Stimulated activated CD4-positive, alpha-beta T cell treated with anti-CD3 and anti-CD28 coated beads, Interleukin-4, amount 100 ng/mL, for 4 hours (primary cell): ENCODE measurements around the gene INO80.
A peak's percentile ranks its signal among the peaks of the same experiment; 100 is the strongest.
"Not testable (repeated sequence)": the region's sequence is repeated elsewhere in the genome, so short reads cannot be mapped to it uniquely, and the experiment has no call there.

Experiments used
- DNase-seq, 2 experiments: peaks; one replicate each; pipeline ENCODE4 v3.0.0-alpha.2; 2020

INO80 gene

DNA sequence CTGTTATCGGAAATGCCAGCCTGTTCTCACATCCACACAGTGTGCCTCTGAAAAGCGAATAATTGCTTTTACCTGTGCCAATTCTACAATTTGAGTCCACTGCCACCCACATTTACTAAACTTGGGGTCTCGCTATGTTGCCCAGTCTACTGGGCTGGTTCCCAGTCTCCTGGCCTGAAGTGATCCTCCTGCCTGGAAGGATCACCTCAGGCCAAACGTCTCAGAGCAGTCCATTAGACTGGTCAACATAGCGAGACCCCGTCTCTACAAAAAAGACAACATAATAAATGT is 827 bp upstream of the INO80 start:
- no peak for DNase-seq

- peak; percentile 74 to 89 for DNase-seq
Observed at GRCh38 chr15:41115652-41116115, 396 bp downstream of the INO80 start.

DNA sequence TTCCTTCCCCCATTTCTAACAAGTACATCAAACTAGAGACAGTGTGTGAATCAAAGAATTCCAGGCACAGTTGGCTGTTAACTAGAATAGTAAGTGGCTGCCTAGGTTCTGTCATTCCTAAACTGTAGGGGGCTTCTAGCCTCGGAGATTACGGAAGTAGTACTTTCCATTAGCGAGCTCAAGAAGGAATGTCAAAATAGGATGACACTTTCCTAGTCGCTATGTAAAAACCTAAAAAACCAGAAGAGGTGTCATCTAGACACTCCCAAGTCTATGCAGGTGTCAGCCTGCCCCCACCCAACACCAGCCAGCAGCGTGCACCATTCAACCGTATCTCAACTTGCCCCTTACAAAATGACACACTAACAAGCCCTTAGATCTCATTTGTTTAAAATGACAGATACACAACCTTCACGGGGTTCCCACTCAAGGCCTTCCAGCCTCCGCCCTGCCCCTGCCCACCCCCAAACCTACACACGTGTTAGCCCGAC is 874 bp downstream of the INO80 start:
- no peak for DNase-seq

- no peak for DNase-seq
Observed at GRCh38 chr15:41106947-41107346, 9.1 kb downstream of the INO80 start.

DNA sequence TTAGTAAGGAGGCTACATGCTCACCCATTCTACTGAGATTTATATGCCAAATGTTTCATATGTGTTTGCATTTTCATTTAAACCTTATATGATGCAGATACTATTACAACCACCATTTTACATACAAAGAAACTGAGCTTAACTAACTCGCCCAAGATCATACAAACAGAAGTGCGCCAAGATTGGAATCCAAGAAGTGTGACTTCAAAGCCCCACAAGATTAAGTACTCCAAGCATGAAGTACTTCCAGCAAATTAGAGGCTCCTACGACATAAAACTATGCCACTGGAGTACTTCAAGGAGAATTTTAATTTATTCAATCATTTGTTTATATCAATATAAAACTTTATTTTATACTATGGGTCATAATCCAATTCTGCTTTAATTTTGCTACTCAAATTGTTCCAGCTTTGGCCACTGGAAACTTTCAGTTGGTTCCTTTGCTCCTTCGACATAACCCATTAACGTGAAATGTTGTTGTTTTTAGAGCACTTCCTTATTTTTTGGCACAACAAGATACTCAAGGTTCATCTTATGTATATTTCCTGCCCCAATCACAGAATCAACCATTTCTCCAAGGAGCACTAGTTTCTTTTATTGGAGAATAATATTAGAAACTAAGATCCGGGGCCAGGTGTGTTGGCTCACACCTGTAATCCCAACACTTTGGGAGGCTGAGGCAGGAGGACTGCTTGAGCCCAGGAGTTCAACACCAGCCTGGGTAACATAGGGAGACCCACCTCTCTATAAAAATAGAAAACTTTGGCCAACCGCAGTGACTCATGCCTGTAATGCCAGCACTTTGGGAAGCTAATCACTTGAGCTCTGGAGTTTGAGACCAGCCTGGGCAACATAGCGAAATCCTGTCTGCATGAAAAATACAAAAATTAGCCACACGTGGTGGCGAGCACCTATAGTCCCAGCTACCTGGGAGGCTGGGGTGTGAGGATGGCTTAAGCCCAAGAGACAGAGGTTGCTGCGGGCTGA is 10.4 kb downstream of the INO80 start:
- DNase-seq = no peak

DNA sequence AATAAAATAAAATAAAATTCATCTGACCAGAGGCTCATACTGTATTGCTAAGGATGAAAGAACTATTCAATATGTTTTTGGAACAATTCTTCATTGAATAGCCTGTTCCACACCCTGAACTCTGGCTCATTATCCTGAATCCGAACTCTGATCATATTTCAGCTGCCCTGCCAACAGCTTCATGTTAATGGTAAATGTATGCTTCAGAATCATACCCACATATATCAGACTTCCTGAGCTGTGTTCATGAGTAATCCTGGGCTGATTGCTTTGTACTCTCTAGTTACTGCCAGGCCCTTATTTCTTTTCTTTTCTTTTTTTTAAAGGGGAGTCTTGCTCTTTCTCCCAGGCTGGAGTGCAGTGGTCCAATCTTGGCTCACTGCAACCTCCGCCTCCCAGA is 11.8 kb downstream of the INO80 start:
- DNase-seq = no peak

DNA sequence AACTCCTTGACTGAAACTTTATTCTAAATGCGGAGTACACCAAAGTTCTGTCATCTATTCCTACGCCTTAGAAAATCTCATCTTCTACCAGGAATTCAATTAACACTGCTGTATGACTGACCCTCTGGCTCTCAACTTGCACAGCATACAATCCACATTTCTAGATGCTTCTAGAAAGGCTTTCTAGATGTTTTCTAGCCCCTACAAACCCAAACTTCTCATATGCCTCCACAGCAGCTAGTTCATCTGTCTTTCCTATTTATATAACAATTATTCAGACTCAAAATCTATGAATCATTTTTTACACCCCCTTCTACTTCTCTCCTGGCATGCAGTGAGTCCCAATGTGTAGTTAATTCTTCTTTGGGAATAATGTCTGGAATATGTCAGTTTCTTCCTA is 13.2 kb downstream of the INO80 start:
- no peak for DNase-seq

DNA sequence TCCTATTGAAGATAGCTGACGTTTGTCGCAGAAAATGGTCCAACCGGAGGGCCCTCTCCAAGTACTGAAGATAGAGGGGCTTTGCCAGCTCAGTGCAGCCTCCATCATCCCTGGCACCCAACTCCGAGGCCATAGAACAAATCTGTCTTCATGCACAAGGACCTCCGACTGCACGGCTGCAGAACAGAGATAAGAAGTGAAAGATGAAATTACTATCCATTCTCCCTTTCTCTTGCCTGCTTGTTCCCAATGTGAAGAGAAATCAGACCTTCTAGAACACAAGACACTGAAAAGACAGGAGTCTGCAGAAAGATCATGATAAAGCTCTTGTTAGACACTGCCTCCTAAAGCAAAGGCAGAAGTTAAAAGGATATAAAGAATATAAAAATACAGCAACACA is 19.9 kb downstream of the INO80 start:
- DNase-seq = no peak

DNA sequence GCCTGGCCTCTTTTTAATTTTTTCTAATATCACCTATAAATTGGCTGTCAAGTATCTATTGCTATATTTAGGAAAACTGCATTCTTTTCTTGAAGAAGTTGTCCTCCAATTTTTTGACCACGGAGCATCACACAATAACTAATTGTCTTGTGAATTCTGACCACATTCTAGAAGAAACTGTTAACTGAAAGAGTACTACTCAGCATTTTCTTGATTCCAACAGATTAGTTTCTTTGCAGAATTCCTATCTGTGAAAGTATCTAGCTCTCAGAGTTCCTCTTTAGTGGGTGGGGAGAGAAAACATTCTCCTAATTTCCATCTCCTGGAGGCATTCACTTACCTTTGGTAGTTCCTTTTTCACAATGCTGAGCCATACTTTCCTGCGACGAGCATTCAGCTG is 31.1 kb downstream of the INO80 start:
- DNase-seq = no peak

DNA sequence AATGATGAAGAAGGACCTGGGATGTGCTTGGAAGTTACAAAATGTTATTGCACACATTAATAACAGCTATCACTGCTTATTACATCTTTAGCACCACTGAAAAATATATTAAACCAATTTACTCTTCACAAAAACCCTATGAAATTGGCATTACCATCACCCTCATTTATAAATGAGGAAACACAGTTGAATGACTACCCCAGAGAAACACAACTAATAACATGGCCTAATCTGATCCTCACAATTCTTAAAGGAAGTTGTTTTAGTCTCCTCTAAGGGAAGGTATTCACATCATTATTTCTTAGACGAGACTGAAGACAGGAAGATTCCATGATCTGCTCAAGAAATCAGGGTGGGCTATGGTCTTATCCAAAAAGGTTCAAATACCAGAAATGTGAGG is 35.9 kb downstream of the INO80 start:
- DNase-seq = no peak

GRCh38 chr15:41079717-41080116 is 36.4 kb downstream of the INO80 start:
- no peak for DNase-seq

DNA sequence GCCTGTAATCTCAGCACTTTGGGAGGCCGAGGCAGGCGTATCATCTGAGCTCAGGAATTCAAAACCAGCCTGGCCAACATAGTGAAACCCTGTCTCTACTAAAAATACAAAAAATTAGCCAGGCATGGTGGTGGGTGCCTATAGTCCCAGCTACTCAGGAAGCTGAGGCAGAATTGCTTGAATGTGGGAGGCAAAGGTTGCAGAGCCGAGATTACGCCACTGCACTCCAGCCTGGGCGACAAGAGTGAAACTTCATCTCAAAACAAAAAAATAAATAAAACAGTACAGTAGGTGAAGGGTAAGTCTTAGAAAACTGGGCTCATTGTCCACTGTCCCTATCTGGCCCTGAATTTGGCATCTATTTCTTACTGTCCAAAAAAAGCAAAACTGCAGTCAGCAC is 37.2 kb downstream of the INO80 start:
- not testable (repeated sequence) for DNase-seq

GRCh38 chr15:41078125-41078524 is 38.0 kb downstream of the INO80 start:
- no peak for DNase-seq

DNA sequence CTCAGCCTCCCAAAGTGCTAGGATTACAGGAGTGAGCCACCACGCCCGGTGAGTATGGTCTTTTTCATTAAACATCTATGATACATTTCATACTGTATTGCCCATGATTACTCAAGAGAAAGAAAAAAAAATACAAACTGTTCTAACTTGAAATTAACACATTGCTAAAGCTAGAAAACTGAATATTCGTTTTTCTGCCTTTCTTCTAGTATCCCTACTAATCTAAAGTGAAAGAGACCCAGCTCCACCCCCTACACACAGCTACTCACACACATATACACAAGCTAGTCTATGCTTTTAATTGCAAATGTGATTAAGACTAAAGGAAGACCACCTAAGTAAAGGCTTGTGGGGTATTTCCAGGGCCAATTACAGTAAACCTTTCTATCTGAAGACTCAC is 43.1 kb downstream of the INO80 start:
- DNase-seq = no peak

DNA sequence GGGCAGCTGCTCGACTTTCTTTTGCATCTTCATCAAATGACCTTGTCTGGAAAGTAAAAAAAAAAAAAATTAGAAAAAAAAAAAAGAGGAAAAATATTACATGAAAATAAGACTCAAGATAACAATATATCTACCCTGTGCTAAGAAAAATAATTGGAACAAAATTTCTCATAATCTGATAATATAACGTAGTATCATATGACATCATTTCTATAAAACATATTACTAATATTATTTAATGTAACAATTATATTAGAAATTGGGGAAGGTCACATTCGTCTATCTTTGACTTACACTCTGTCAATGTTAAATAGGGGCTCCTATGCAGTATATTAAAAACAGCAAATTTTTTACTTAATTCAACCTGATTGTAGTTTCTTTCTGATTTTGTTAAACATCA is 44.1 kb downstream of the INO80 start:
- DNase-seq = no peak

DNA sequence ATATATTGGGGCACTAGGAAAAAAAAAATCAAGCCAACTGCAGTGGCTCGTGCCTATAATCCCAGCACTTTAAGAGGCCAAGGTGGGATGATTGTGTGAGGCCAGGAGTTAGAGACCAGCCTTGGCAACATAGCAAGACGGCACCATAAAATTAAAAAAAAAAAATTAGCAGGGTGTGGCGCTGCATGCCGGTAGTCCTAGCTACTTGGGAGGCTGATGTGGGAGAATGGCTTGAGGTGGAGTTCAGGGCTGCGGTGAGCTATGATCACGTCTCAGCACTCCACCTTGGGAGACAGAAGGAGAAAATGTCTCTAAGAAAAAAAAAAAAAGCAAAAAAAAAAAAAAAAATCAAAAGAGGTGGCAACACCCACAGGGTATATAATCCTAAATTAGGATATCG is 49.6 kb downstream of the INO80 start:
- DNase-seq = no peak

- no peak for DNase-seq
Observed at GRCh38 chr15:41061667-41062066, 54.4 kb downstream of the INO80 start.

DNA sequence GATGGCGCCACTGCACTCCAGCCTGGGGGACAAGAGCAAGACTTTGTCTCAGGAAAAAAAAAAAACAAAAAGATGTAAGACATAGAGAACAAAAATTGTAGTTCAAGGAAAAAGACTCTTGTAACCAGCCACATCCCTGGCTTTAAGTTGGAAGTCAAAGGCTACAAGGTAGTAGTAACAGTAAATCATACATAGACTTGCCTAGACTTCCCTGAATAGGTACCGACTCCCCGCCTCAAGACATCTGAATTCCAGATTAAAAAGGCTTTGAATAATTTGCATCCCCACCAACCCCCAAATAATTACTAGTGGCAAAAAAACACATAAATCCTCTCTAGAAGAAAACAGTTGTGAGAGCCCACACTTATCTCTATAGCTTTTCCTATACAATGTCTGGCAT is 55.6 kb downstream of the INO80 start:
- no peak for DNase-seq

GRCh38 chr15:41056810-41057209 is 59.3 kb downstream of the INO80 start:
- no peak for DNase-seq

DNA sequence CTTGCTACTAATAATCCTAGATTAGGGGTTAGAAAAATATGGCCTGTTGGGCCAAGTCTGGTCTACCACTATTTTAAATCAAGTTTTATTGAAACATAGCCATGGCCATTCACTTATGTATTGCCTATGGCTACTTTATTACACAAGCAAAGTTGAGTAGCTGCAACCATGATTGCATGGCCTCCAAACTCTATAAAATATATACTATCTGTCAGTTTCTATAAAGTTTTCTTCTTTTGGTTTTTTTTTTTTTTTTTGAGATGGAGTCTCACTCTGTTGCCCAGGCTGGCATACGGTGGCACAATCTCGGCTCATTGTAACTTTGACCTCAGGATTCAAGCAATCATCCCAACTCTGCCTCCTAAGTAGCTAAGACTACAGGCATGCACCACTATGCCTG is 60.4 kb downstream of the INO80 start:
- no peak for DNase-seq

DNA sequence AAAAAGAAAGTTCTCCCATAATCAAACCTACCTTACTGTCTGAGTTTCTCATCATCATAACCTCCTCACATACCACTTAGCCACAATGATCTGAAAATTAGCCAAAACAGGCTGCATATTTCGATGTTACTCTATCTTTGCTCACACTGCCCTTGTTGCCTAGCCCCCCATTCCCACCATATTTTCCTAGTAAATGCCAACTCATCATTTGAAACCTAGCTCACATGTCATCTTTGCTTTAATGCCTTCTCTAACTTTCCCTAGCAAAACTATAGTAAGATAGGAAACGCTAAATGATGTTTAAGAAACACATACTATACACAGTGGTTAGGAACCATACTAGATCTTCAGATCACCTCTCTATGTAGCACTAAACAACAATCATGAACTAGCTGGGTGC is 64.9 kb downstream of the INO80 start:
- no peak for DNase-seq

DNA sequence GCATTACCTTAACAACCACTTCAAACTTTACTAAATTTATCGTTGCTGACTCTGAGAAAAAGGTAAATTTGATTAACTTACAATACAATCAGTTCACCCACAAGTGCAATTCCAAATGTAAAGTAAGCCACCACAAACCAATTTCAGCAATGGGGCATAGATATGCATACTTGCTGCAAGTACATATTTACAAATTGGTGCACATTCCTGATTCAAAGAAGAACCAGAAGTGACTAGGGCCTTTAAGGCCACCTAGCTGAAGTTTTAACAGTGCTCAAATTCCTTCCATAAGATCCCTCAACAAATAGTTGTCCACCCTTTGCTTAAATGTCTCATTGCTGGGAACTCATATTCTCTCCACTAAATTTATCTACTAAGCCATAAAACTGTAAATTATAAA is 67.2 kb downstream of the INO80 start:
- DNase-seq = no peak

GRCh38 chr15:41048397-41048796 is 67.7 kb downstream of the INO80 start:
- no peak for DNase-seq

DNA sequence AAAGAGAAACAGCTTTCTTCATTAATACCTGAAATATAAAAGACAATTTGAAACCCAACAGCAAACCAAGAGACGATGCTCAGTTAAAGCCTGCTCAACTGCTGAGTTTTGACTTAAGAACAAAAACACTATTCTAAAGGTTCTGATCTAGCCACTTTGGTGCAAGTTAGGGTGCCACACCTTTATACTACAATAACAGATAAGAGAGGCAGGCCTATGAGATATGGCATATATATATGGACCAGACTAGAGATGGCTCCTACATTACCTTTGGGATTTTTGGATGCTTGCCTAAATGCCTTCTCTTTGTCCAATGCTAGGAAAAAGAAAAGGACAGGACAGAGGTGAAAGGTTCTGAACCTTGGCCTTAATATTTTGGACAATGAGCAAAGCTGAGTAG is 68.6 kb downstream of the INO80 start:
- DNase-seq = no peak
